Uterus (tissue), 4 donors: ENCODE data around the gene DCC. TPM values are rescaled to one million over a fixed set of nuclear protein-coding genes. Genes with fewer than 3 reads are reported as not detected.

Experiments used
- DNase-seq, 2 donors: peaks; one replicate each; pipeline ENCODE4 v3.0.0-alpha.2; 2019 to 2020
- H3K27ac ChIP-seq, 2 donors: fragments of 200-600 bp; sonication (generic); 1 replicate in 1 of 2; 2 replicates in 1 of 2; pipeline ENCODE4 v1.5.1; 2016 to 2018
- H3K27me3 ChIP-seq, 2 donors: fragments of 200-600 bp; sonication (generic); one replicate each; pipeline ENCODE4 v1.5.1; 2018 to 2019; ENCODE audit warnings: control low read depth in 1 of 2
- H3K36me3 ChIP-seq, 2 donors: fragments of 200-600 bp; sonication (generic); one replicate each; pipeline ENCODE4 v1.5.1; 2019; ENCODE audit warnings: control low read depth in 1 of 2
- H3K4me1 ChIP-seq, 2 donors: fragments of 200-600 bp; sonication (generic); one replicate each; pipeline ENCODE4 v1.5.1; 2018 to 2019; ENCODE audit warnings: control low read depth in 1 of 2
- H3K4me3 ChIP-seq, 2 donors: fragments of 200-600 bp; sonication (generic); 1 replicate in 1 of 2; 2 replicates in 1 of 2; pipeline ENCODE4 v1.5.1; 2018 to 2019; ENCODE audit warnings: mild to moderate bottlenecking in 1 of 2
- H3K9me3 ChIP-seq, 2 donors: fragments of 200-600 bp; sonication (generic); one replicate each; pipeline ENCODE4 v1.5.1; 2019; ENCODE audit warnings: control low read depth in 1 of 2
- POLR2A ChIP-seq, 2 donors: fragments of 450-650 bp; IDR thresholded peaks; one replicate each; pipeline ENCODE4 v1.6.1; 2016; ENCODE audit warnings: antibody characterized with exemption in 2 of 2, mild to moderate bottlenecking in 1 of 2, moderate library complexity in 1 of 2
- intact Hi-C: fragments of 100-400 bp; cut with DNase I; formaldehyde crosslinking; loops from one replicate; pipeline ENCODE4 v1.15.1; 2023; ENCODE audit warnings: low total_unique reads
- total RNA-seq, 4 donors: library from RNA; depleted of rRNA in 3 of 4; stranded (reverse); fragments of >200 nt in 3 of 4; gene quantifications; one replicate each; pipeline versions ENCODE4 v1.1.0 to v1.2.4, GENCODE V29; 2014 to 2023
- TF ChIP-seq, protein P1 (sequence below), 4 experiments: fragments of 200-600 bp in 2 of 4; fragments of 450-650 bp in 2 of 4; sonication (generic) in 2 of 4; IDR thresholded peaks; one replicate each; pipeline ENCODE4 v1.5.1; 2016 to 2019; ENCODE audit warnings: antibody characterized with exemption in 4 of 4, mild to moderate bottlenecking in 2 of 4, moderate library complexity in 1 of 4
- donor health status: DM: yes; HTN: yes; CAD: no.

Gene DCC
- total RNA-seq, 4 donors from 2014 or later, result 0.40 to 3.2 TPM; not detected in 2

DNA sequence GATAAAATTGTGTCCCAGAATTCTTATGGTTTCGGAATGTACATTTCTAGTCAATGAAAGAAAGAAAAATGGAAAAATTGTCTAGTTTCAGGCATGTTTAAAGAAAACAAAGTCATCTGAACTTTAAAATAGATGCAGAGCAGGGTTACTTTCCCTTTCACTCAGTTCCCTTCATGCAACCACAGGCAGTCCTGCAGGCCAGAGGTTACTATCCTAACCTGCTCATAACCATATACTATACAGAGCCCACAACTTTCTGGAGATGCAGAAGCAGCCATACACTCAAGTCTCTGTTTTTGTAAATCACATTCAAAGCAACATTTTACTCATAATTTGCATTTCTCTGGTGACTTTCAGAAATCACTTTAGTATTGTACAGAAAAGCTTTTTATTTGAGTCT is 1194.2 kb downstream of the DCC start:
- no peaks in the 10 kb centered on the region for H3K4me1 ChIP-seq
- TF ChIP-seq POLR2A (IDR thresholded peaks at IDR 0.05), result no peak
- TF ChIP-seq, protein P1, sequence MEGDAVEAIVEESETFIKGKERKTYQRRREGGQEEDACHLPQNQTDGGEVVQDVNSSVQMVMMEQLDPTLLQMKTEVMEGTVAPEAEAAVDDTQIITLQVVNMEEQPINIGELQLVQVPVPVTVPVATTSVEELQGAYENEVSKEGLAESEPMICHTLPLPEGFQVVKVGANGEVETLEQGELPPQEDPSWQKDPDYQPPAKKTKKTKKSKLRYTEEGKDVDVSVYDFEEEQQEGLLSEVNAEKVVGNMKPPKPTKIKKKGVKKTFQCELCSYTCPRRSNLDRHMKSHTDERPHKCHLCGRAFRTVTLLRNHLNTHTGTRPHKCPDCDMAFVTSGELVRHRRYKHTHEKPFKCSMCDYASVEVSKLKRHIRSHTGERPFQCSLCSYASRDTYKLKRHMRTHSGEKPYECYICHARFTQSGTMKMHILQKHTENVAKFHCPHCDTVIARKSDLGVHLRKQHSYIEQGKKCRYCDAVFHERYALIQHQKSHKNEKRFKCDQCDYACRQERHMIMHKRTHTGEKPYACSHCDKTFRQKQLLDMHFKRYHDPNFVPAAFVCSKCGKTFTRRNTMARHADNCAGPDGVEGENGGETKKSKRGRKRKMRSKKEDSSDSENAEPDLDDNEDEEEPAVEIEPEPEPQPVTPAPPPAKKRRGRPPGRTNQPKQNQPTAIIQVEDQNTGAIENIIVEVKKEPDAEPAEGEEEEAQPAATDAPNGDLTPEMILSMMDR (IDR thresholded peaks at IDR 0.05), result no peak
- no peaks in the 10 kb centered on the region for H3K9me3 ChIP-seq
- no peaks in the 10 kb centered on the region for H3K27me3 ChIP-seq
- intact Hi-C loops, result no loop called here
- no peak overlapping the region for H3K4me3 ChIP-seq
- no peaks in the 10 kb centered on the region for H3K36me3 ChIP-seq
- DNase-seq, result no peak
- H3K27ac ChIP-seq, result no peak overlapping the region

DNA sequence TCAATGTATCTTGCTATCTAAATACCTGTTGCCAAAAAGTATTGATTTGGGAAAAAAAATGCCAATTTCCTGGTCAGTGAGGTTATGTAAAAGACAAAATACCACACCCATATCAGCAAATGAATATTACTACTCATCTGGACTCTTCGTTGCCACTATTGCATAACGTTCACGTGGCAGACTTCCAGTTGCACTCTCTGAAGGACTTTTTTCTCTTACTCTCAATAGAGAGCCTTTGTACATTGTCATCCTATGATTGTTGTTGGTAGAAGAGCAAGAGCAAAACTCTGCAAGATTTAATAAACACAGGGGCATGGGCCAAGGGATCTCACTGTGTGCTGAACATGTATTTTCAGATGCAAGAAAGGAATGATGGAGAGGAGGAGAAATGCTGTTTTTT is 1194.7 kb downstream of the DCC start:
- TF ChIP-seq, protein P1 (IDR thresholded peaks at IDR 0.05), result no peak
- no peak for TF ChIP-seq POLR2A (IDR thresholded peaks at IDR 0.05)
- no peak overlapping the region for H3K27ac ChIP-seq
- no peak for DNase-seq
- no peaks in the 10 kb centered on the region for H3K9me3 ChIP-seq
- intact Hi-C loops, result no loop called here
- H3K4me1 ChIP-seq, result no peaks in the 10 kb centered on the region
- H3K27me3 ChIP-seq, result no peaks in the 10 kb centered on the region
- H3K4me3 ChIP-seq, result no peak overlapping the region
- no peaks in the 10 kb centered on the region for H3K36me3 ChIP-seq

DNA sequence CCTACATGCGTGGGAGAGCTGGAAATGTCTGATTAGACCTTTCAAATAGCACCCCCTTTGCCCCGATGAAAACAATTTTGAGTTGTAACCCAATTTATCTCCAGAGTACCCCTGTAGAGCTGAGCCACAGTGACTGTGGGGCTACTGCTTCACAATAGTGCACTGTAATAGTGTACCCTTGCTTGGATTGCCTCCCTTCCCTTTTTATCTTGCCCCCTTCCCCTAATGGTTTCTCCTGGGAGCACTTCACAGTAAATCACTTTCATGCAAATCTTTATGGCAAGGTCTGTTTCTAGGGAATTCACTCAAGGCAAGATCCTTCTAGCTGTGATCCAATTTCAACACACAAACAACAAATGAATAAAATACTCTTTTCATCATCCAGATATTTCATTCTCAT is 1196.9 kb downstream of the DCC start:
- no peaks in the 10 kb centered on the region for H3K4me1 ChIP-seq
- no peaks in the 10 kb centered on the region for H3K27me3 ChIP-seq
- H3K36me3 ChIP-seq, result no peaks in the 10 kb centered on the region
- no peak for TF ChIP-seq POLR2A (IDR thresholded peaks at IDR 0.05)
- TF ChIP-seq, protein P1 (IDR thresholded peaks at IDR 0.05), result no peak
- no peak overlapping the region for H3K4me3 ChIP-seq
- no peak for DNase-seq
- H3K9me3 ChIP-seq, result no peaks in the 10 kb centered on the region
- intact Hi-C loops, result no loop called here
- H3K27ac ChIP-seq, result no peak overlapping the region

DNA sequence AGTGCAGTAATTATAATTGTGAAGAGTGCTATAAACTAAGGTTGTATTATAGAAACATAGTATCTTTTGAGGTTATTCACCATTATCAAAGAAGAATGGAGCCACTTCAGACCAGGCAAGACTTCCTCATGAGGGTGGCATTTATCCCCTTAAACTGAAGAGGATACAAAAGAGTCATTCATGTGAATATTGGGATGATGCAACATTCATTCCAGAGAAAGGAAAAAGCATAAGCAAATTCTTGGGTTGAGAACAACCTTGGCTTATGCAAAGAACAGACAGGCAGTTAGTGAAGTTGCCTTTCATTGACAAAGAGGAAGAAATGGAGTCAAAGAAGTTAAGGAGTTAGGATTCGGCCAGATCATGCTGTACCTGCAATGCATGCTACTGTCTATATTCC is 1201.9 kb downstream of the DCC start:
- Histone ChIP-seq H3K36me3 (no peaks in the 10 kb centered on the region), H3K9me3 (no peaks in the 10 kb centered on the region), H3K27ac (no peak overlapping the region), H3K27me3 (no peaks in the 10 kb centered on the region), H3K4me3 (no peak overlapping the region), H3K4me1 (no peaks in the 10 kb centered on the region)
- intact Hi-C loops, result no loop called here
- TF ChIP-seq, protein P1 (IDR thresholded peaks at IDR 0.05), result no peak
- no peak for TF ChIP-seq POLR2A (IDR thresholded peaks at IDR 0.05)
- no peak for DNase-seq

DNA sequence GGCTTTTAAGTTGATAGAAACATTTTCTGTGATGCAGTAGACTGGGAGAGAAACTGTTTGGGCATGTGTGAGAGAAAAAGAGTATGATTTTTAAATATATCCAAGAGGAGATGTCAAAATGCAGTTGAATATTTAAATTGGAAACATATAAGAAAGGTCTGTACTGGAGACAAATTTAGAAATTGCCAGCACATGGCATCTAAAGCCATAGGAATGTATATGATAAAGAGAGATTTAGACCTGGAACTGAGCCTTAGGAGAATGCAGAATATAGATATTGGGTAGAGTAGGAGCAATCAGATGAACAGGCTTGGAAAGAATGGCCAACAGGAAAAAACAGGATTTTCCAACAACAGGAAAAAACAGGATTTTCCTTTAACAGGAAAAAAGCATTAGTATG is 1203.7 kb downstream of the DCC start:
- Histone ChIP-seq H3K36me3 (no peaks in the 10 kb centered on the region), H3K4me3 (no peak overlapping the region), H3K4me1 (no peaks in the 10 kb centered on the region), H3K9me3 (no peaks in the 10 kb centered on the region), H3K27ac (no peak overlapping the region), H3K27me3 (no peaks in the 10 kb centered on the region)
- intact Hi-C loops, result no loop called here
- no peak for DNase-seq
- TF ChIP-seq POLR2A (IDR thresholded peaks at IDR 0.05), result no peak
- TF ChIP-seq, protein P1 (IDR thresholded peaks at IDR 0.05), result no peak
